Measurements from ENCODE around the gene RHOV. TPM values are rescaled to one million over a fixed set of nuclear protein-coding genes. Genes with fewer than 3 reads are reported as not detected.

The RHOV gene
- total and polyA plus RNA-seq, 2 of the 4 experiments (the other 2 are of a cell fraction), result 0.10 TPM; not detected in 1

- Histone ChIP-seq H2BK120ac (ENCODE audit: low read depth, low read length) (no peak overlapping the region), H3K9me3 (ENCODE audit: control insufficient read depth, insufficient read depth, low read length) (no peaks in the 10 kb centered on the region), H3K79me1 (ENCODE audit: low read depth in 1 of 2, low read length in 2 of 2) (peaks cover 13 to 18% of the 10 kb centered on the region in 2 experiments; a peak in 3 of 4 replicates), H3K27ac (ENCODE audit: insufficient read depth, low read length) (no peak overlapping the region), H2AFZ (replicated peaks; ENCODE audit: low read length, poor library complexity) (no peak overlapping the region), H3K9me1 (ENCODE audit: insufficient read depth, low read length) (0 out of 2 replicates have a peak, but pooled peaks cover 3% of the 10 kb centered on the region), H4K5ac (ENCODE audit: low read depth, low read length) (no peak overlapping the region), H3K4me2 (ENCODE audit: low read depth, low read length) (no peak overlapping the region), H3K56ac (ENCODE audit: extremely low read depth, insufficient read depth, low read length) (no peak overlapping the region), H3K4me1 (ENCODE audit: control insufficient read depth, insufficient read depth, low read length) (peaks cover 9% of the 10 kb centered on the region; the same call in 1 of the 2 replicates), H3K18ac (ENCODE audit: low read depth, low read length) (no peak overlapping the region), H4K8ac (ENCODE audit: low read depth in 2 of 2, low read length in 2 of 2) (no peak overlapping the region), H2BK20ac (ENCODE audit: low read depth, low read length) (no peak overlapping the region), H3K36me3 (ENCODE audit: control insufficient read depth, insufficient read depth, low read length) (peaks cover 5% of the 10 kb centered on the region; the same call in 1 of the 2 replicates), H3K4me3 (ENCODE audit: insufficient read depth, low read depth, low read length) (no peak overlapping the region), H2AK5ac (ENCODE audit: low read depth, low read length) (no peak overlapping the region), H2BK15ac (ENCODE audit: low read depth, low read length) (no peak overlapping the region), H4K20me1 (ENCODE audit: insufficient read depth, low read length) (peaks cover 9% of the 10 kb centered on the region; the same call in 1 of the 2 replicates), H3K9ac (ENCODE audit: low read depth, low read length) (no peak overlapping the region), H3K27me3 (ENCODE audit: control insufficient read depth, insufficient read depth, low read length) (no peaks in the 10 kb centered on the region; the same call in 1 of the 2 replicates), H3K4ac (ENCODE audit: low read depth, low read length) (no peak overlapping the region), H2BK5ac (ENCODE audit: low read depth, low read length, poor library complexity, severe bottlenecking) (no peak overlapping the region), H2AK9ac (replicated peaks; ENCODE audit: low read depth, low read length, poor library complexity) (no peak overlapping the region), H4K91ac (ENCODE audit: insufficient read depth, low read depth, low read length) (no peak overlapping the region), H3K14ac (replicated peaks; ENCODE audit: low read depth, low read length) (no peak overlapping the region), H3K23ac (ENCODE audit: low read depth, low read length) (no peak overlapping the region)
- dilution Hi-C loops (cut with HindIII; ENCODE audit: low sequenced_read_pairs, unreplicated experiment), result no loop called here
- WGBS, 2 experiments (ENCODE audit: extremely low coverage in 2 of 2, insufficient read length in 1 of 2), result 57% methylated on average over 4 of the region's 5 CpGs; no CpG with 5 or more reads in 1 of the 2 experiments
- DNase-seq, result no peak
- in situ Hi-C loops (cut with MboI; ENCODE audit: low sequenced_read_pairs), result loop anchor here (5.0 kb wide), 1 partner anchor 34 kb away; no protein-coding TSS in a partner anchor
- ChIA-PET CTCF (interaction anchor here (1.1 to 4.3 kb wide), 5 partner anchors 9 to 145 kb away, joined by 3 to 35 read pairs (median 5); no protein-coding TSS in a partner anchor), POLR2A (ENCODE audit: unreplicated experiment) (no interaction called here)
- no TSS peak for BruUV-seq (replicated peaks)
- no peak for TF ChIP-seq MAFK (IDR thresholded peaks at IDR 0.05; ENCODE audit: low read depth, low read length)
- no peak for TF ChIP-seq RCOR1 (IDR thresholded peaks at IDR 0.05; ENCODE audit: insufficient replicate concordance, low read length)
- TF ChIP-seq RFX5 (IDR thresholded peaks at IDR 0.05; ENCODE audit: low read depth, low read length), result no peak
- TF ChIP-seq POLR2A (IDR thresholded peaks at IDR 0.05; ENCODE audit: low read depth, low read length), result no peak
- TF ChIP-seq CTCF (conservative IDR thresholded peaks at IDR 0.05; ENCODE audit: low read depth, low read length), result no peak
- no peak for TF ChIP-seq ELK1 (IDR thresholded peaks at IDR 0.05; ENCODE audit: borderline replicate concordance, low read depth, low read length)
- no peak for TF ChIP-seq MAZ (IDR thresholded peaks at IDR 0.05; ENCODE audit: borderline replicate concordance, low read depth, low read length)
- TF ChIP-seq SMC3 (IDR thresholded peaks at IDR 0.05; ENCODE audit: low read depth, low read length), result no peak
- no peak for TF ChIP-seq CEBPB (IDR thresholded peaks at IDR 0.05; ENCODE audit: low read depth, low read length)
- no peak for TF ChIP-seq BHLHE40 (IDR thresholded peaks at IDR 0.05; ENCODE audit: low read depth, low read length)
- TF ChIP-seq FOS (IDR thresholded peaks at IDR 0.05; ENCODE audit: low read depth, low read length), result no peak
- no peak for TF ChIP-seq RAD21 (IDR thresholded peaks at IDR 0.05; ENCODE audit: low read length)
- ATAC-seq (ENCODE audit: low read depth), result no peak
- intact Hi-C loops (cut with micrococcal nuclease), result loop anchor here (5.0 kb wide), 2 partner anchors 214 to 369 kb away; no protein-coding TSS in a partner anchor
Observed at GRCh38 chr15:40891138-40891537, 17.1 kb upstream of the RHOV start.

Measured in IMR-90 (cell line).